22Rv1 (cell line): Measurements from ENCODE around the gene ANAPC13.

ENCODE experiments used
- H3K27ac ChIP-seq: fragments of 450-650 bp; 2 replicates; pipeline ENCODE4 v1.5.1; 2017
- CTCF ChIP-seq: fragments of 450-650 bp; IDR thresholded peaks from 2 replicates; pipeline ENCODE4 v1.5.1; 2017; ENCODE audit warnings: mild to moderate bottlenecking
- ZFX ChIP-seq: fragments of 450-650 bp; IDR thresholded peaks from 2 replicates; pipeline ENCODE4 v1.6.1; 2017; ENCODE audit warnings: antibody characterized with exemption, borderline replicate concordance

ANAPC13 gene

GRCh38 chr3:134474956-134475355 lies 10.8 kb downstream of the ANAPC13 start:
- TF ChIP-seq ZFX: no peak
- TF ChIP-seq CTCF: no peak
- no peak overlapping the region for H3K27ac ChIP-seq

- no peak overlapping the region for H3K27ac ChIP-seq
Measured at GRCh38 chr3:134473868-134474546, 11.8 kb downstream of the ANAPC13 start.

GRCh38 chr3:134472831-134473230 lies 13.0 kb downstream of the ANAPC13 start:
- TF ChIP-seq CTCF (no peak), ZFX (no peak)
- H3K27ac ChIP-seq: no peak overlapping the region

More at GRCh38 chr3:134473868-134474546, 11.8 kb downstream of the ANAPC13 start:
- TF ChIP-seq CTCF (peak; percentile 80), ZFX (no peak)

GRCh38 chr3:134471521-134472193 lies 14.1 kb downstream of the ANAPC13 start:
- H3K27ac ChIP-seq: no peak overlapping the region
- TF ChIP-seq CTCF (no peak), ZFX (no peak)

GRCh38 chr3:134468519-134468918 lies 17.3 kb downstream of the ANAPC13 start:
- TF ChIP-seq ZFX: no peak
- TF ChIP-seq CTCF: no peak
- no peak overlapping the region for H3K27ac ChIP-seq

GRCh38 chr3:134466331-134466730 lies 19.5 kb downstream of the ANAPC13 start:
- TF ChIP-seq CTCF: no peak
- TF ChIP-seq ZFX: no peak
- H3K27ac ChIP-seq: no peak overlapping the region

GRCh38 chr3:134464689-134465365 lies 21.0 kb downstream of the ANAPC13 start:
- no peak for TF ChIP-seq CTCF
- TF ChIP-seq ZFX: no peak
- H3K27ac ChIP-seq: no peak overlapping the region
